H1 (cell line): Measurements from ENCODE around the gene NECAB3. TPM values are rescaled to one million over a fixed set of nuclear protein-coding genes. Genes with fewer than 3 reads are reported as not detected.
A peak's percentile ranks its signal among the peaks of the same experiment; 100 is the strongest.

Experiments used
- CTCF ChIA-PET: fragments of 300-600 bp; sonication (Branson Sonifier 250); formaldehyde crosslinking; loops from one replicate; lab custom pipeline; 2021; ENCODE audit not compliant: partially characterized antibody; lab: Charles Lee
- POLR2A ChIA-PET: fragments of 300-600 bp; sonication (Branson Sonifier 250); formaldehyde crosslinking; loops from one replicate; lab custom pipeline; 2021; ENCODE audit warnings: inconsistent platforms; ENCODE audit not compliant: partially characterized antibody; lab: Charles Lee
- DNase-seq, 2 experiments: peaks; one replicate each; pipeline versions ENCODE4 v3.0.0 to v3.0.0-alpha.2; 2010 to 2022; ENCODE audit warnings: low spot score in 2 of 2, low read depth in 1 of 2, mixed read lengths in 1 of 2
- FAIRE-seq: peaks from 2 replicates; lab custom pipeline; 2011; peaks lifted over from hg19 to GRCh38; lab: Jason Lieb, UNC
- H2AFZ ChIP-seq: 2 replicates; pipeline ENCODE4 v1.8.1; 2012; ENCODE audit warnings: low read length, inconsistent platforms
- H2AK5ac ChIP-seq: 2 replicates; pipeline ENCODE4 v1.6.1; 2013; ENCODE audit warnings: low read depth, low read length
- H2BK120ac ChIP-seq: replicated peaks from 2 replicates; pipeline ENCODE3; 2013; ENCODE audit warnings: low read depth, low read length, inconsistent platforms
- H2BK12ac ChIP-seq: 2 replicates; pipeline ENCODE4 v1.6.1; 2013; ENCODE audit warnings: low read depth, low read length
- H2BK15ac ChIP-seq: 2 replicates; pipeline ENCODE4 v1.6.1; 2013; ENCODE audit warnings: low read length
- H2BK20ac ChIP-seq: 2 replicates; pipeline ENCODE4 v1.6.1; 2013; ENCODE audit warnings: low read length
- H2BK5ac ChIP-seq: 2 replicates; pipeline ENCODE4 v1.6.1; 2013; ENCODE audit warnings: low read depth, low read length
- H3K14ac ChIP-seq: 2 replicates; pipeline ENCODE4 v1.6.1; 2013; ENCODE audit warnings: inconsistent platforms; ENCODE audit not compliant: insufficient read length
- H3K18ac ChIP-seq: 2 replicates; pipeline ENCODE4 v1.6.1; 2013; ENCODE audit warnings: low read length; ENCODE audit errors: extremely low read depth
- H3K23ac ChIP-seq: 2 replicates; pipeline ENCODE4 v1.6.1; 2013; ENCODE audit warnings: inconsistent platforms; ENCODE audit not compliant: insufficient read length
- H3K23me2 ChIP-seq: 2 replicates; pipeline ENCODE4 v1.6.1; 2013; ENCODE audit warnings: low read depth, low read length
- H3K27ac ChIP-seq: 2 replicates; pipeline ENCODE4 v1.6.1; 2011; ENCODE audit warnings: low read depth, low read length, inconsistent platforms
- H3K27me3 ChIP-seq, 4 experiments: replicated peaks in 1 of 4; 1 replicate in 1 of 4; 2 replicates in 3 of 4; pipeline versions ENCODE4 v1.6.1 to v1.8.1; 2011 to 2013; ENCODE audit warnings: low read length in 3 of 4, mild to moderate bottlenecking in 3 of 4, inconsistent platforms in 2 of 4, mixed read lengths in 2 of 4, moderate library complexity in 1 of 4; ENCODE audit not compliant: control insufficient read depth in 3 of 4, insufficient read depth in 3 of 4; ENCODE audit errors: extremely low read depth in 1 of 4
- H3K36me3 ChIP-seq, 4 experiments: 2 replicates each; pipeline versions ENCODE4 v1.6.1 to v1.8.1; 2011 to 2013; ENCODE audit warnings: mild to moderate bottlenecking in 4 of 4, low read length in 3 of 4, moderate library complexity in 2 of 4, control low read depth in 1 of 4, inconsistent platforms in 1 of 4; ENCODE audit not compliant: insufficient read depth in 4 of 4, control insufficient read depth in 2 of 4
- H3K4ac ChIP-seq: replicated peaks from 2 replicates; pipeline ENCODE3; 2013; ENCODE audit warnings: low read length, low read depth, mixed read lengths, inconsistent platforms; ENCODE audit not compliant: insufficient read length
- H3K4me1 ChIP-seq, 4 experiments: replicated peaks in 1 of 4; 1 replicate in 1 of 4; 2 replicates in 3 of 4; pipeline versions ENCODE4 v1.6.1 to v1.8.1; 2011 to 2013; ENCODE audit warnings: low read length in 3 of 4, inconsistent platforms in 2 of 4, mixed read lengths in 1 of 4; ENCODE audit not compliant: insufficient read depth in 4 of 4, control insufficient read depth in 3 of 4
- H3K4me2 ChIP-seq, 2 experiments: 2 replicates each; pipeline versions ENCODE4 v1.6.1 to v1.8.1; 2011 to 2013; ENCODE audit warnings: low read depth in 2 of 2, low read length in 2 of 2, control low read depth in 1 of 2, inconsistent platforms in 1 of 2, mild to moderate bottlenecking in 1 of 2; ENCODE audit not compliant: insufficient read depth in 1 of 2
- H3K4me3 ChIP-seq, 4 experiments: fragments of 200-600, 300-600 bp in 1 of 4; sonication (generic), shearing (Covaris generic), sonication (Bioruptor Twin) in 1 of 4; 2 replicates each; pipeline versions ENCODE4 v1.5.1 to v1.8.1; 2011 to 2016; ENCODE audit warnings: low read length in 4 of 4, low read depth in 3 of 4, control low read depth in 2 of 4, inconsistent platforms in 2 of 4, mild to moderate bottlenecking in 2 of 4, mixed read lengths in 1 of 4, moderate library complexity in 1 of 4; ENCODE audit not compliant: insufficient read depth in 2 of 4; ENCODE audit errors: extremely low read depth in 1 of 4
- H3K56ac ChIP-seq: replicated peaks from 2 replicates; pipeline ENCODE3; 2013; ENCODE audit warnings: low read depth, mild to moderate bottlenecking, mixed read lengths, low read length, inconsistent platforms; ENCODE audit not compliant: insufficient read length
- H3K79me1 ChIP-seq: 2 replicates; pipeline ENCODE4 v1.6.1; 2013; ENCODE audit warnings: low read depth, low read length, control low read depth
- H3K79me2 ChIP-seq, 2 experiments: 2 replicates each; pipeline versions ENCODE4 v1.6.1 to v1.8.1; 2012 to 2013; ENCODE audit warnings: low read length in 2 of 2, mild to moderate bottlenecking in 2 of 2, inconsistent platforms in 1 of 2; ENCODE audit not compliant: insufficient read depth in 2 of 2, control insufficient read depth in 1 of 2
- H3K9ac ChIP-seq, 4 experiments: replicated peaks in 1 of 4; 1 replicate in 1 of 4; 2 replicates in 3 of 4; pipeline versions ENCODE4 v1.6.1 to v1.8.1; 2011 to 2013; ENCODE audit warnings: low read depth in 3 of 4, low read length in 3 of 4, control low read depth in 2 of 4, mild to moderate bottlenecking in 2 of 4, moderate library complexity in 2 of 4, inconsistent platforms in 1 of 4; ENCODE audit errors: extremely low read depth in 1 of 4
- H3K9me3 ChIP-seq, 2 experiments: 2 replicates each; pipeline versions ENCODE4 v1.6.1 to v1.8.1; 2012 to 2013; ENCODE audit warnings: mild to moderate bottlenecking in 2 of 2, moderate library complexity in 2 of 2, control low read depth in 1 of 2, inconsistent platforms in 1 of 2, low read depth in 1 of 2, low read length in 1 of 2, mixed read lengths in 1 of 2; ENCODE audit not compliant: insufficient read depth in 2 of 2
- H4K20me1 ChIP-seq, 2 experiments: replicated peaks in 1 of 2; 2 replicates each; pipeline versions ENCODE3 to v1.8.1; 2011 to 2013; ENCODE audit warnings: inconsistent platforms in 2 of 2, low read length in 2 of 2, mild to moderate bottlenecking in 1 of 2; ENCODE audit not compliant: insufficient read depth in 2 of 2, control insufficient read depth in 1 of 2
- H4K5ac ChIP-seq: 2 replicates; pipeline ENCODE4 v1.6.1; 2013; ENCODE audit warnings: low read length, low read depth, mixed read lengths, inconsistent platforms; ENCODE audit not compliant: insufficient read length
- H4K8ac ChIP-seq: 2 replicates; pipeline ENCODE4 v1.8.0; 2013; ENCODE audit warnings: mild to moderate bottlenecking, moderate library complexity, low read length, inconsistent platforms; ENCODE audit not compliant: insufficient read depth; ENCODE audit errors: extremely low read depth
- H4K91ac ChIP-seq: replicated peaks from 2 replicates; pipeline ENCODE3; 2013; ENCODE audit warnings: low read length, mixed read lengths, inconsistent platforms; ENCODE audit not compliant: insufficient read length
- ATF3 ChIP-seq: IDR thresholded peaks from 2 replicates; pipeline ENCODE4 v1.6.1; 2011; ENCODE audit warnings: low read depth, mild to moderate bottlenecking, low read length; ENCODE audit not compliant: insufficient read depth
- CBX5 ChIP-seq: fragments of 300-800, 300-1000 bp; sonication (generic); IDR thresholded peaks from 2 replicates; pipeline ENCODE4 v1.7.1; 2016; ENCODE audit warnings: antibody characterized with exemption, low read length, low read depth
- CTCF ChIP-seq, 3 experiments: IDR thresholded peaks; 1 replicate in 2 of 3; 2 replicates in 1 of 3; pipeline versions ENCODE4 v1.5.1 to v1.6.1; 2011; ENCODE audit warnings: low read length in 3 of 3, mild to moderate bottlenecking in 3 of 3, inconsistent platforms in 2 of 3, low read depth in 1 of 3, moderate library complexity in 1 of 3; ENCODE audit not compliant: insufficient read depth in 1 of 3; ENCODE audit errors: control extremely low read depth in 1 of 3
- KDM4A ChIP-seq: IDR thresholded peaks from one replicate; pipeline ENCODE4 v1.7.1; 2012; ENCODE audit warnings: low read depth, mild to moderate bottlenecking, moderate library complexity, low read length, inconsistent platforms; ENCODE audit not compliant: severe bottlenecking
- PHF8 ChIP-seq: fragments of 200-600 bp; sonication (generic); conservative IDR thresholded peaks from 2 replicates; pipeline ENCODE4 v1.7.1; 2012; ENCODE audit warnings: low read depth, mild to moderate bottlenecking, inconsistent platforms, low read length, moderate library complexity
- TBP ChIP-seq: IDR thresholded peaks from 2 replicates; pipeline ENCODE4 v1.6.1; 2011; ENCODE audit warnings: low read depth, low read length, improper control_type of control experiment
- WGBS, 2 experiments: shearing (Covaris generic) in 1 of 2; methylation state at CpG; one replicate each; pipeline versions ENCODE4 v1.1.6 to v1.1.7; 2013 to 2015; ENCODE audit warnings: low lambda C conversion rate in 2 of 2, mixed read lengths in 2 of 2, inconsistent platforms in 1 of 2, low coverage in 1 of 2, missing lambda C conversion rate in 1 of 2; ENCODE audit not compliant: insufficient replicate concordance in 2 of 2, insufficient coverage in 1 of 2, insufficient read length in 1 of 2; ENCODE audit errors: extremely low coverage in 1 of 2, missing lambda C conversion rate in 1 of 2; 5-methylcytosine and 5-hydroxymethylcytosine counted together
- polyA plus RNA-seq, 7 experiments: library from polyadenylated mRNA; depleted of rRNA in 3 of 7; stranded (reverse) in 5 of 7; unstranded in 2 of 7; fragments of >200 nt in 5 of 7; fragments of 200-250 nt in 2 of 7; gene quantifications; 1 replicate in 5 of 7; 2 replicates in 1 of 7; 4 replicates in 1 of 7; pipeline versions ENCODE4 v1.2.1 to v1.2.3, GENCODE V29; 2011 to 2013; ENCODE audit warnings: missing spikeins in 2 of 7, mixed read lengths in 2 of 7
- total RNA-seq: library from RNA; stranded (reverse); fragmentation: NEBNext Ultra II Directional; extraction: Animal tissue kit (Norgen Biotek cat#: 25700); gene quantifications from 2 replicates; pipeline ENCODE4 v1.2.1, GENCODE V29; 2021

The NECAB3 gene
- total and polyA plus RNA-seq, 2 of the 8 experiments (the other 6 are each of a cell fraction or from before 2014, with no cell fraction given), result 20.5 to 46.2 TPM

DNA sequence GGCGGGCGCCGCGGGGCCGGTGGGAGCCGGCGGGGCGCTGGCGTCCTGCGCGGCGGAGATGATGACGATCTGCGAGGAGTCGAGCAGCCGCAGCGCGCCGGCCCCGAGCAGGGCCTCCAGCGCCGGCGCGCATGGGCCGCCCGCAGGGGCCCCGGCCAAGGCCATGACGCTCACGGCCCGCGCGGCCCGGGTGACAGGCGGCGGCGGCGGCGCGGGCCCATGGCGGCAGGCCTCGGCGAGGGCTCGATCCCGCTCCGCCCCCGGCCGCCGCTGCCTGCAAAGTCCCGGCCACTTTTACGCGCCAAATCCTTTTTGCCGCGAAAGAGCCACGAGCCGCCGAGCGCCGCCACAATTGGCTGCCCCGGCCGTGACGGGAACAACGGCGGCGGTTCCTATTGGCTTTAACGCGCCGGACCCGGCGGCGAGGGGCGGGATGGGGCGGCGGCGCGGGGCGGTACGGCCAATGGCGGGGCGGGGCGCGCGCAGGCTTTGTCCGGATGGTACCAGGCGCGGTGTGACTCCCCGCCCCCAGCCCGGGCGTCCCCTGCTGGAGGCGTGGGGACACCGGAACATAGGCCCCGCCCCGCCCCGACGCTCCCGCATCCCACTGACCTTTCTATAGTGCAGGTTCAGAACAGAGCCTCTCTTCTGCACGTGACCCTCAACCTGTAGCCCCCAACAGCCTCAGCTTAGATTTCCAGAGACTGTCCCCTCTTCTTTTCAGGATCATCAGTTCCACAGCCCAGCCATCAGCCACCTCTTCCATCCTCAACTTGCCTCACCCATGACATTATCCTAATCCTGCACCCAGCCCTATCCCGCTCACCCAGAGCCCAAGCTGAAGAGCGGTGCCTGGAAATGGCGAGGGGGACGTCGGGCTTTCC lies 12.1 kb upstream of the NECAB3 start, which contains the start of gene E2F1:
E2F1 (minus strand) TSS at position 286 of the 884 bp plus-strand sequence; CDS start at position 165, 121 bp downstream.
- Histone ChIP-seq H3K27ac (peak within 1 kb of the TSS; percentile 64), H3K79me2 (peaks cover 0 to 42% of the 10 kb centered on the region in 2 experiments; a peak in 3 of 4 replicates), H3K27me3 (peaks cover 0 to 9% (median 2%) of the 10 kb centered on the region in 4 experiments; a peak in 4 of 7 replicates), H3K4me2 (peak within 1 kb of the TSS; percentile 90 to 91), H3K14ac (no peak within 1 kb of the TSS), H3K9ac (peak within 1 kb of the TSS; percentile 81 to 100 (median 86)), H3K23ac (no peak within 1 kb of the TSS), H3K23me2 (peaks cover 9% of the 10 kb centered on the region), H2BK15ac (peak within 1 kb of the TSS; percentile 75; the same call in 1 of the 2 replicates), H3K4me1 (peaks cover 4 to 25% (median 15%) of the 10 kb centered on the region in 4 experiments), H2BK120ac (no peak within 1 kb of the TSS), H3K9me3 (no peaks in the 10 kb centered on the region), H3K18ac (no peak within 1 kb of the TSS; the same call in 1 of the 2 replicates), H3K4me3 (peak within 1 kb of the TSS; percentile 86 to 97 (median 94)), H3K4ac (peak within 1 kb of the TSS; percentile 55), H2BK20ac (no peak within 1 kb of the TSS), H2AFZ (peak within 1 kb of the TSS; percentile 95), H4K5ac (no peak within 1 kb of the TSS), H4K8ac (peak within 1 kb of the TSS; percentile 91; the same call in 1 of the 2 replicates), H4K91ac (peak within 1 kb of the TSS; percentile 44), H3K79me1 (peaks cover 19% of the 10 kb centered on the region), H3K36me3 (peaks cover 0 to 4% (median 0%) of the 10 kb centered on the region in 4 experiments; a peak in 1 of 8 replicates), H2BK12ac (peak within 1 kb of the TSS; percentile 22; the same call in 1 of the 2 replicates), H4K20me1 (peaks cover 11 to 24% of the 10 kb centered on the region in 2 experiments), H2AK5ac (peak within 1 kb of the TSS; percentile 54; the same call in 1 of the 2 replicates), H2BK5ac (peak within 1 kb of the TSS; percentile 55; the same call in 1 of the 2 replicates), H3K56ac (peak within 1 kb of the TSS; percentile 51)
- WGBS, 2 experiments, result 7% methylated on average over 31 of the region's 101 CpGs; no CpG with 5 or more reads in 1 of the 2 experiments
- POLR2A ChIA-PET, result interaction anchor here (0.7 to 14.0 kb wide), 15 partner anchors 8 to 46 kb away, joined by 3 to 245 read pairs (median 5); partner anchors contain the start of genes ACTL10, C20orf144, NECAB3 and PXMP4
- FAIRE-seq, result no peak
- DNase-seq, result peak in 1 of 2 experiments; percentile 97
- CTCF ChIA-PET, result interaction anchor here (0.6 to 2.7 kb wide), 4 partner anchors 13 to 248 kb away, joined by 4 to 17 read pairs (median 5); partner anchors contain the start of gene ACTL10
- TF ChIP-seq CTCF (IDR thresholded peaks at IDR 0.05; ENCODE audit: control extremely low read depth in 1 of 3, insufficient read depth in 1 of 3, low read depth in 1 of 3, low read length in 3 of 3) (peak in 1 of 3 experiments; percentile 34; a peak in 2 of 4 replicates), PHF8 (peak; percentile 48; the same call in 1 of the 2 replicates), CBX5 (no peak), TBP (peak; percentile 82), KDM4A (peak; percentile 34), ATF3 (no peak)
